Tibial nerve (tissue), 4 donors: Measurements from ENCODE around the gene ARFRP1.

Experiments used
- EP300 ChIP-seq, 2 donors: sonication (generic); formaldehyde crosslinking; IDR thresholded peaks; one replicate each; pipeline ENCODE4 v1.6.1; 2017; ENCODE audit warnings: antibody characterized with exemption in 2 of 2, mild to moderate bottlenecking in 1 of 2
- TF ChIP-seq, protein P1 (sequence below), 5 experiments: fragments of 200-600 bp in 3 of 5; fragments of 450-650 bp in 2 of 5; sonication (generic) in 3 of 5; IDR thresholded peaks; one replicate each; pipeline ENCODE4 v1.5.1; 2016 to 2019; ENCODE audit warnings: antibody characterized with exemption in 5 of 5, mild to moderate bottlenecking in 3 of 5, moderate library complexity in 2 of 5

DNA sequence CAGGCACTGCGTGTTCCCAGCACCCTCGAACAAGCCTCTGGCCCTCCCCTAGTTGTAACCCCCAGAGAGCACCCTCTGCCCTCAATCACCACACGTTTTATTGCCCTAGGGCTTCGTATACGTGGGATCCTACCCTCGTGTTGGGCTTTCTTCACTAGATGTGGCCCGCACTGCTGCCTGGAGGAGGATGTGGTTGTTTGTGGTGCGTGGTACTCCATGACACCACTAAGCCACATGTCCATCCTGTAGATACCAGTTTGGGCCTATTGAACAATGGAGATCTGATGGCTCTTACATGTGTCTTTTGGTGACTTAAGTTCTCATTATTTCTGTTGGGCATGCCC is 48.8 kb upstream of the ARFRP1 start:
- TF ChIP-seq EP300 (IDR thresholded peaks at IDR 0.05) = no peak
- TF ChIP-seq, protein P1, sequence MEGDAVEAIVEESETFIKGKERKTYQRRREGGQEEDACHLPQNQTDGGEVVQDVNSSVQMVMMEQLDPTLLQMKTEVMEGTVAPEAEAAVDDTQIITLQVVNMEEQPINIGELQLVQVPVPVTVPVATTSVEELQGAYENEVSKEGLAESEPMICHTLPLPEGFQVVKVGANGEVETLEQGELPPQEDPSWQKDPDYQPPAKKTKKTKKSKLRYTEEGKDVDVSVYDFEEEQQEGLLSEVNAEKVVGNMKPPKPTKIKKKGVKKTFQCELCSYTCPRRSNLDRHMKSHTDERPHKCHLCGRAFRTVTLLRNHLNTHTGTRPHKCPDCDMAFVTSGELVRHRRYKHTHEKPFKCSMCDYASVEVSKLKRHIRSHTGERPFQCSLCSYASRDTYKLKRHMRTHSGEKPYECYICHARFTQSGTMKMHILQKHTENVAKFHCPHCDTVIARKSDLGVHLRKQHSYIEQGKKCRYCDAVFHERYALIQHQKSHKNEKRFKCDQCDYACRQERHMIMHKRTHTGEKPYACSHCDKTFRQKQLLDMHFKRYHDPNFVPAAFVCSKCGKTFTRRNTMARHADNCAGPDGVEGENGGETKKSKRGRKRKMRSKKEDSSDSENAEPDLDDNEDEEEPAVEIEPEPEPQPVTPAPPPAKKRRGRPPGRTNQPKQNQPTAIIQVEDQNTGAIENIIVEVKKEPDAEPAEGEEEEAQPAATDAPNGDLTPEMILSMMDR (IDR thresholded peaks at IDR 0.05) = no peak
